HL-60 (cell line): ENCODE results near the gene MOB3B.

Source experiments
- DNase-seq, 2 experiments: peaks; one replicate each; pipeline ENCODE4 v3.0.0-alpha.2; 2010 to 2020; ENCODE audit warnings: low read depth in 1 of 2, low spot score in 1 of 2
- H3K27ac ChIP-seq: fragments of 250-450 bp; sonication (Bioruptor Pico); replicated peaks from 2 replicates; pipeline ENCODE4 v1.5.1; 2020; ENCODE audit warnings: mild to moderate bottlenecking, moderate library complexity
- H3K27me3 ChIP-seq: fragments of 250-450 bp; sonication (Bioruptor Pico); 2 replicates; pipeline ENCODE4 v1.5.1; 2021; ENCODE audit warnings: mild to moderate bottlenecking, moderate library complexity; ENCODE audit not compliant: insufficient read depth, poor library complexity, severe bottlenecking
- H3K4me3 ChIP-seq: replicated peaks from 2 replicates; pipeline ENCODE4 v1.5.1; 2011; ENCODE audit warnings: mild to moderate bottlenecking, control low read depth, low read length; ENCODE audit not compliant: insufficient read depth
- GABPA ChIP-seq: IDR thresholded peaks from 2 replicates; pipeline ENCODE4 v1.6.1; 2012; ENCODE audit warnings: low read depth
- POLR2AphosphoS5 ChIP-seq: IDR thresholded peaks from 2 replicates; pipeline ENCODE4 v1.6.1; 2012; ENCODE audit warnings: low read depth
- SPI1 ChIP-seq: IDR thresholded peaks from 2 replicates; pipeline ENCODE4 v1.6.1; 2012; ENCODE audit warnings: low read depth, mild to moderate bottlenecking, borderline replicate concordance
- TF ChIP-seq, protein P1 (sequence below): IDR thresholded peaks from 2 replicates; pipeline ENCODE4 v1.6.1; 2012; ENCODE audit warnings: low read depth; ENCODE audit not compliant: insufficient replicate concordance
- TF ChIP-seq, protein P2 (sequence below): IDR thresholded peaks from one replicate; pipeline ENCODE4 v1.5.1; 2011; ENCODE audit warnings: low read length, control low read depth, inconsistent platforms; ENCODE audit not compliant: insufficient read depth

The MOB3B gene

GRCh38 chr9:27276193-27277030 is 253.2 kb downstream of the MOB3B start:
- Histone ChIP-seq H3K4me3 (no peak overlapping the region), H3K27me3 (no peaks in the 10 kb centered on the region), H3K27ac (no peak overlapping the region)
- peak in 1 of 2 experiments; percentile 1 for DNase-seq
- TF ChIP-seq POLR2AphosphoS5 (no peak), GABPA (no peak), SPI1 (no peak)
- TF ChIP-seq, protein P1, sequence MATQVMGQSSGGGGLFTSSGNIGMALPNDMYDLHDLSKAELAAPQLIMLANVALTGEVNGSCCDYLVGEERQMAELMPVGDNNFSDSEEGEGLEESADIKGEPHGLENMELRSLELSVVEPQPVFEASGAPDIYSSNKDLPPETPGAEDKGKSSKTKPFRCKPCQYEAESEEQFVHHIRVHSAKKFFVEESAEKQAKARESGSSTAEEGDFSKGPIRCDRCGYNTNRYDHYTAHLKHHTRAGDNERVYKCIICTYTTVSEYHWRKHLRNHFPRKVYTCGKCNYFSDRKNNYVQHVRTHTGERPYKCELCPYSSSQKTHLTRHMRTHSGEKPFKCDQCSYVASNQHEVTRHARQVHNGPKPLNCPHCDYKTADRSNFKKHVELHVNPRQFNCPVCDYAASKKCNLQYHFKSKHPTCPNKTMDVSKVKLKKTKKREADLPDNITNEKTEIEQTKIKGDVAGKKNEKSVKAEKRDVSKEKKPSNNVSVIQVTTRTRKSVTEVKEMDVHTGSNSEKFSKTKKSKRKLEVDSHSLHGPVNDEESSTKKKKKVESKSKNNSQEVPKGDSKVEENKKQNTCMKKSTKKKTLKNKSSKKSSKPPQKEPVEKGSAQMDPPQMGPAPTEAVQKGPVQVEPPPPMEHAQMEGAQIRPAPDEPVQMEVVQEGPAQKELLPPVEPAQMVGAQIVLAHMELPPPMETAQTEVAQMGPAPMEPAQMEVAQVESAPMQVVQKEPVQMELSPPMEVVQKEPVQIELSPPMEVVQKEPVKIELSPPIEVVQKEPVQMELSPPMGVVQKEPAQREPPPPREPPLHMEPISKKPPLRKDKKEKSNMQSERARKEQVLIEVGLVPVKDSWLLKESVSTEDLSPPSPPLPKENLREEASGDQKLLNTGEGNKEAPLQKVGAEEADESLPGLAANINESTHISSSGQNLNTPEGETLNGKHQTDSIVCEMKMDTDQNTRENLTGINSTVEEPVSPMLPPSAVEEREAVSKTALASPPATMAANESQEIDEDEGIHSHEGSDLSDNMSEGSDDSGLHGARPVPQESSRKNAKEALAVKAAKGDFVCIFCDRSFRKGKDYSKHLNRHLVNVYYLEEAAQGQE, result no peak
- TF ChIP-seq, protein P2, sequence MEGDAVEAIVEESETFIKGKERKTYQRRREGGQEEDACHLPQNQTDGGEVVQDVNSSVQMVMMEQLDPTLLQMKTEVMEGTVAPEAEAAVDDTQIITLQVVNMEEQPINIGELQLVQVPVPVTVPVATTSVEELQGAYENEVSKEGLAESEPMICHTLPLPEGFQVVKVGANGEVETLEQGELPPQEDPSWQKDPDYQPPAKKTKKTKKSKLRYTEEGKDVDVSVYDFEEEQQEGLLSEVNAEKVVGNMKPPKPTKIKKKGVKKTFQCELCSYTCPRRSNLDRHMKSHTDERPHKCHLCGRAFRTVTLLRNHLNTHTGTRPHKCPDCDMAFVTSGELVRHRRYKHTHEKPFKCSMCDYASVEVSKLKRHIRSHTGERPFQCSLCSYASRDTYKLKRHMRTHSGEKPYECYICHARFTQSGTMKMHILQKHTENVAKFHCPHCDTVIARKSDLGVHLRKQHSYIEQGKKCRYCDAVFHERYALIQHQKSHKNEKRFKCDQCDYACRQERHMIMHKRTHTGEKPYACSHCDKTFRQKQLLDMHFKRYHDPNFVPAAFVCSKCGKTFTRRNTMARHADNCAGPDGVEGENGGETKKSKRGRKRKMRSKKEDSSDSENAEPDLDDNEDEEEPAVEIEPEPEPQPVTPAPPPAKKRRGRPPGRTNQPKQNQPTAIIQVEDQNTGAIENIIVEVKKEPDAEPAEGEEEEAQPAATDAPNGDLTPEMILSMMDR, result no peak
